Fibroblast of skin of scalp (primary cell): Measurements from ENCODE around the gene JMY. TPM values are rescaled to one million over a fixed set of nuclear protein-coding genes. Genes with fewer than 3 reads are reported as not detected.

Experiments
- DNase-seq: peaks from one replicate; pipeline ENCODE4 v3.0.0-alpha.2; 2013
- polyA plus RNA-seq, 2 experiments: library from polyadenylated mRNA; unstranded; fragments of 120-200 nt; gene quantifications; one replicate each; pipeline ENCODE4 v1.2.1, GENCODE V29; 2013; ENCODE audit not compliant: insufficient read length in 2 of 2

Gene JMY
- 9.3 TPM for polyA plus RNA-seq (2013, experiment 1 of 2; ENCODE audit: insufficient read length)
- polyA plus RNA-seq (2013, experiment 2 of 2; ENCODE audit: insufficient read length): 10.8 TPM

DNA sequence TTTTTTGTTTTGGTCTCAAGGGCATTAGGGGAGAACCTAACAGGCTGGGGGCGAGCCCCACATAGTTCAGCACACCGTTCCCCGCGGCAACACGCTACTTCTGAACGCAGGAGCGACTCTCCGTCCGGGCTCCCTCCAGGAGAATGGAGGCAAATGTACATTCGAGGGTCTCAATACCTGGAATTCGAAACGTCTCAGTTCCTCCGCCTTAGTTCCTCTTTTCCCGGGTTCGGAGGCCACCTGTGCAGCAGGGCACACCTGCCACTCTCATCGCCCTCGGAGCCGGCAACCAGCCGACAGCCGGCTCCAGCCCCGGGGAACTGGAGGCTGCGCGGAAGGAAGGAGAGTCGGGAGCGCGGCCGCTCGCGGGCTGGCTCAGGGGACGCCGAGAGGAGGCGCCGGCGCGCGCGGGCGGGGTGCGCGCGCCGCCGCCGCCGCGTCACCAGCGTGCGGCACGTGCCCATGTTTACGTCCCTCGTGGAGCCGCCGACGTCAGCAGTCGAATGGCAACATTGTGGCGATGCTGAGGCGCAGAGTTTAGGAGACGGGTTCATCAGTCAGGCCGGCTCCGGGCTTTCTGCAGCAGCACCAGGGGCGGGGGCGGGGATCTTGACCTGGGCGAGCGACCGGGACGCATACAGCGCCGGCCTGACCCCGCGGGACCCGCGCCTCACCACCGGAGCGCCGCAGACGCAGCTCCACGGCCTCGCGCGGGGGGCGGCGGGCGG lies at the start of gene JMY:
TSS of gene JMY (plus strand) at position 498 of the 728 bp plus-strand sequence. CDS start 520 bp downstream, outside the sequence.
- DNase-seq: peak; percentile 88

GRCh38 chr5:79186455-79186854 lies 49.5 kb upstream of the JMY start:
- DNase-seq: no peak

GRCh38 chr5:79189439-79190234 lies 46.3 kb upstream of the JMY start:
- no peak for DNase-seq

DNA sequence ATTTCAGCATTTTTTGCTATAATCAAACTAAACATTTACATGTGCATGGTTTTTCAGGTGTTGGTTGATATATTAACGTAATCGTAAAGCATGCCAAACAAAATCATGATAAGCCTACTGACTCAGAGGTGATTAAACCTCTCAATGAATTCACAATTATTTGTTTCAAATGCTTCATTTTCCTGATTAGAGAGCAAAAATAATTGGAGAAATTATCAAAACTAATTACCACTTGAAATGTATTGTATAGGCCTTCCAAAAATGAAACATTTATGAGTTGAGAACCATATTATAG lies 45.7 kb upstream of the JMY start:
- DNase-seq: no peak

GRCh38 chr5:79191457-79191856 lies 44.5 kb upstream of the JMY start:
- DNase-seq: no peak

DNA sequence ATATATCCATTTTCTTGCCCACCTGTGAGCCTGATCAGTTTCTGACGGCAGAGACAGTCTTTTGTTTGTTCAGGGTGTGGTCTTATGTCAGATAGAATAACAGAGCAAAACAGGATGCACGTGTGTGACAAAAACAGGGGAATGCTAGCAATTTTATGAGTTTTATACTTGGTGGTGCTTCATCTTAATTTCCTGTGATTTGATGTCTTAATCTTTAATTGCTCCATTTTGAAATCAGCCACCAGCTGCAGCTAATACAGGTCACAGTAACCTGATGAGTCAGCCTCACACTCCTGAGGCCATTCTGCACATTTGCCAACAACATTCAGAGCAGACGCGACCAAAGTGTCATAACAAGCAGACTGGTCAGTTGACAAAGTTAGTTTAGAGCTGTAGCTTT lies 42.3 kb upstream of the JMY start:
- DNase-seq: no peak

- DNase-seq: peak; percentile 31
These were observed 35.3 kb upstream of the JMY start for GRCh38 chr5:79200573-79201183.

DNA sequence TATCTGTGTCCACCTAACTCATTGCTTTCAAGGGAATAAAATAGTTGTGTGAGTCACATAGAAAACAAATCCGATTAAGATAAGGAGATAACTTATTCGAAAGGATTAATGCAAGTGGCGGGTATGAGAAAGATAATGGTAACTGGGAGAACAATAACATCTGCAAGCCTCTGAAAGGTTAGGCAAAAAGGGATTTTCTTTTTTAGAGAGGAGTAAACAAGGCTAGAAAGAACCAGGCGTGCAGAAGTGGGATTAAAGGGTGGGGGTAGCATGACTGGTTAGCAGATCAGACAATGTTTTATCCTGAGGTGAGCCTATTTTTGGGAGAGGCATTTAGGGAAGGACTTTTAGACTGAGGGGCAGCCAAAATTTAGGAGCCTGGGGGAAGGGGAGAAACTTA lies 34.7 kb upstream of the JMY start:
- no peak for DNase-seq

GRCh38 chr5:79202076-79202475 lies 33.9 kb upstream of the JMY start:
- DNase-seq: peak; percentile 52

- no peak for DNase-seq
These were observed 30.0 kb upstream of the JMY start for GRCh38 chr5:79205965-79206364.

- DNase-seq: no peak
These were observed 29.4 kb upstream of the JMY start for GRCh38 chr5:79206541-79206940.

DNA sequence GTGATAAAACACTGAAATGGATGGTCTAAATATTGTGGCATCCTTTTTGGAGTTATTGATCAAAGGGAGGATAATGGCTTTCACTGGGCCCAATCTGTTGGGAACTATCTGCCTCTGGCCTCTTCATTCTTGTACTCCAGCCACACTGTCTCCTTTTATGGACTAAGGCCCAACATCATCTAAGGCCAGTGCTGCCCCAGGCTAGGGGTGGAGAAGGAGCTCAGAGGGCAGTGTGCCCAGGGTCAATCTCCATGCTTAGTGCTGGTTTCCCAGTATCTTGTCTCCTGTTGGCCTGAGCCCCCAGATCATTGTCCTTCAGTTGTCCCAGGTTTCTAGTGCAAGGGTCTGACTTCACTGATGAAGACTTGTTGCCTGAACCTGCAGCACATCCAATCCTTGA lies 26.4 kb upstream of the JMY start:
- no peak for DNase-seq

GRCh38 chr5:79224286-79224984 lies 11.5 kb upstream of the JMY start:
- DNase-seq: no peak

- peak; percentile 46 for DNase-seq
These were observed 10.9 kb upstream of the JMY start for GRCh38 chr5:79225026-79225425.

DNA sequence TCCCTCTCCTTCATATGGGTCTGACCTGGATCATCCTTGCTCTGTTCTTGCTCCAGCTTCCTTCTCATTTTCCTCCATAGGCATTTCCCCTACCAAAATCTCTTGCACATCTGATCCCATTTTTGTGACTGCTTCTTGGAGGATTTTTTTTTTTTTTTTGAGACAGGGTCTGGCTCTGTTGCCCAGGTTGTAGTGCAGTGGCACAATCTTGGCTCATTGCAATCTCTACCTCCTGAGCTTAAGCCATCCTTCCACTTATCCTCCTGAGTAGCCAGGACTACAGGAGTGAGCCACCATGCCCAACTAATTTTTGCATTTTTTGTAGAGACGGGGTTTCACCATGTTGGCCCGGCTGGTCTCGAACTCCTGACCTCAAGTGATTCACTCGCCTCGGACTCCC lies 10.5 kb upstream of the JMY start:
- no peak for DNase-seq

- no peak for DNase-seq
These were observed 8.4 kb upstream of the JMY start for GRCh38 chr5:79227484-79228025.

DNA sequence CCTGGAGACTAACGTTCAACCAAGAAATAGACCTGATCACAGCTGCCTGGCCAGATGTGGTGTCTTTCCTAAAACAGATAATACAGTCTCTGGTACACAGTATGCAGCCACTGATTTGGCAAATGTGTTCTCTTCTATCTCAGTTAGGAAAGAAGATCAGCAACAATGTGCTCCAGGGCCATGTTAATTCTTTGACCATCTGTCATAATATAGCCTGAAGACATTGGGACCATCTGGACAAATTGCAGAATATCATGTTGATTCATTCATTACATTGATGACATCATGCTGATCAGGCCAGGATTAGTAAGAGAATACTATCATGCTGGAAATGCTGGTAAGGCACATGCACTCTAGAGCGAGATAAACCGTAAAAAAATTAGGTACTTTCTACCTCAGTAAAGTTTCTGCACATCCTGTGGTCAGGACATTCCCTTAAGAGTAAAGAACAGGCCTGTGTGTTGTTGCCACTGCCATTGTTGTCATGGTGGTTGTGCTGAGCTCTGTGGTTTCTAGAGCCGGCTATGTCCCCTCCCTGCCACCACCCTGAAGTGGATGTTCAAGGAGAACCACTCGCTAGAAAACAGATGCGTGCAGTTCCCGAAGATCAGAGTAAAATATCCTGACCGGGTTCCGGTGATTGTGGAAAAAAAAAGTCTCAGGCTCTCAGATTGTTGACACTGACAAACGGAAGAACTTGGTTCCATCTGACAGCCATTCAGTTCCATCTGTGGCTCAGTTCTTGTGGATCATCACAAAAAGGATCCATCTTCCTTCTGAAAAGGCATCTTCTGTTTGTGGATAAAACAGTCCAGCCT lies 6.4 kb upstream of the JMY start:
- peak; percentile 54 for DNase-seq

DNA sequence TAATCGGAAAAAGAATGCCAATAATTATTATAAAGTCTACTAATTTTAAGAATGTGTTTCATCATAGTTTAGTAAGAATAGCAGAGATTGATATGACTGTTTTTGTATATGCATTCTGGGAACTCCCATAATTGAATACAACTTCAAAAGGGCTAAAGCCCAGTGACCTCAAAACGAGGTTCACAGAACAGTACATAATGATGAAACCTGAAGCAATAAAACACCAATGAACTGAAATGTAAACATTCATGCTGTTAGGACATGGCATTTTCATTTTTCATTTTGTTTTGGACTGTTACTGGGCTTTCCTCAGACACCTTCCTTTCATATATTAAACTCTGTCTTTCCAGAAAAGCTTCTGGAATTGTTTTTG lies 684 bp upstream of the JMY start:
- peak; percentile 74 for DNase-seq

DNA sequence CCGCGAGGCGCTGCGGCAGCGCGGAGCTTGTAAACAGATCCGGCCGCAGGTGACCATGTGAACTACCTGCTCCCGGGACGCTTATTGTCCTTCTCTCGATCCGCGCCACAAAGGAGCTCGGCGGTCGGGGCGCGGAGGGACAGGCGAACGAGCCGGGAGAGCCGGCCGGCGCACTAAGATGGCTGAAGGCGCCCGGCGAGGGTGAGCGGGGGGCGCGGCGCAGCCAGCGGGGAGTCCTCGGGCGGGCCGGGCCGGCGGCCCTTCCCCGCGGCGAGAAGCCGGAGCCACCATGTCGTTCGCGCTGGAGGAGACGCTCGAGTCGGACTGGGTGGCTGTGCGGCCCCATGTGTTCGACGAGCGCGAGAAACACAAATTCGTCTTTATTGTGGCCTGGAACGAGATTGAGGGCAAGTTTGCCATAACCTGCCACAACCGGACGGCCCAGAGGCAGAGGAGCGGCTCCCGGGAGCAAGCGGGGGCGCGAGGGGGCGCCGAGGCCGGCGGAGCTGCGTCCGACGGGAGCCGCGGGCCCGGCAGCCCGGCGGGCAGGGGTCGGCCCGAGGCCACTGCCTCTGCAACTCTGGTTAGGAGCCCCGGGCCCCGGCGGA lies 535 bp downstream of the JMY start:
- DNase-seq: peak; percentile 32

DNA sequence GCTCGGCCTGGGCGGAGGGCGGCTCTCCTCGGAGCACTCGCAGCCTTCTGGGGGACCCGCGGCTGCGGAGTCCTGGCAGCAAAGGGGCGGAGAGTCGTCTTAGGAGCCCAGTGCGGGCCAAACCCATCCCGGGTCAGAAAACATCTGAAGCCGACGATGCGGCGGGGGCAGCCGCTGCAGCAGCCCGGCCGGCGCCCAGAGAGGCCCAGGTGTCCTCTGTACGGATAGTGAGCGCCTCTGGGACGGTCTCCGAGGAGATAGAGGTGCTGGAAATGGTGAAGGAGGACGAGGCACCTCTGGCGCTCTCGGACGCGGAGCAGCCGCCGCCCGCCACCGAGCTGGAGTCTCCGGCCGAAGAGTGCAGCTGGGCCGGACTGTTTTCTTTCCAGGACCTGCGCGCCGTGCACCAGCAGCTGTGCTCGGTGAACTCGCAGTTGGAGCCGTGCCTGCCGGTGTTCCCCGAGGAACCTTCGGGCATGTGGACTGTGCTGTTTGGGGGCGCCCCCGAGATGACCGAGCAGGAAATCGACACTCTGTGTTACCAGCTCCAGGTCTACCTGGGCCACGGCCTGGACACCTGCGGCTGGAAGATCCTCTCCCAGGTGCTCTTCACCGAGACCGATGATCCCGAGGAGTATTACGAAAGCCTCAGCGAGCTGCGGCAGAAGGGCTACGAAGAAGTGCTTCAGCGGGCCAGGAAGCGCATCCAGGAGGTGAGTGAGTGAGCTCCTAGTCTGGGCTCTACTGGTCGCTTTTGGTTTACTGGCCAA lies 1.2 kb downstream of the JMY start:
- DNase-seq: peak; percentile 21
